ENCODE results near the gene HEG1. TPM values are rescaled to one million over a fixed set of nuclear protein-coding genes. Genes with fewer than 3 reads are reported as not detected.

The HEG1 gene
- total RNA-seq, 8 experiments from 2014 or later, result 3.5 to 173 (median 24.0) TPM

DNA sequence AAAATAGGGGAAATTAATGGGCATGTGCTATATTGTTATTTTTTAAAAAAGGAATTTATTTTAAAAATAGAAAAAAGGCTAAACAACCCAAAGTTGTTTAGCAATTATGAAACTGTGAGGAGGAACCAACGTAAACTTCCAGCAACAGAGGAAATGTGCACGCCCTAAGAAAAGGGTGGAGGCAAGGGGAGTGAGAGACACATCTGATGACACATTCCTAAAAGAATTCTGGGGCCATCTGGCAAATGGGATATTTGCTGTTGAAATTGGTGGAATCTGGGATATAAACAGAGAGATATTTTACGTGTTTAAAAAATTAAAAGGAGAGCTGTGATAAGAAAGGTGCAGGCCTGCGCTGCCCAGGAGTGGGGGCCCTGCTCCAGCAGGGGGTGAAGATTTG, 70.4 kb downstream of the HEG1 start:
- Histone ChIP-seq H3K4me3 (no peak overlapping the region), H3K4me1 (replicated peaks in 1 of 2) (no peaks in the 10 kb centered on the region), H3K27ac (no peak overlapping the region)
- in situ Hi-C loops (cut with MboI; ENCODE audit: low pct_unique_long_range_greater_than_20kb in 2 of 9, low sequenced_read_pairs in 9 of 9, unreplicated experiment in 9 of 9), result loop anchor here in 1 of 9 experiments (25.0 kb wide), 1 partner anchor 452 kb away; no protein-coding TSS in a partner anchor
- 0 to 100% (median 95%) methylated on average over 1 to 4 of the region's 4 CpGs for WGBS, 10 experiments
- ATAC-seq (replicated peaks in 6 of 8), result peak in 3 of 8 experiments; percentile 6 to 45 (median 45)

DNA sequence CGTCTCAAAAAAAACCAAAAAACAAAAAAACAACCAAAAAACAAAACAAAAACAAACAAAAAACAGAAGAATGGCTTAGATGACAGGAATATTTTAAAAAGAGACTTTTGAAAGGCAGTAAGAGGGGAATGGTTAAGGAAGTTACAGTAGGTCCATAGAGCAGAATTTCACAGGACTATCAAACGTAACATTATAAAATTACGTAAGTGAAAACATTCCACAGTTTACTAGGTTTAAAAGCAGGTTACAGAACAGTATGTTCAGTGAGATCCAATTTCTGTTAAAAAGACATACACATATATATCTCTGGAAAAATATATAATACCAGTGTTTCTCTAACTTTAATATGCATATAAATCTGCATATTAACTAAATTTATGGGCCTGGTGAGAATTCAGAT, 71.0 kb downstream of the HEG1 start:
- no peak overlapping the region for H3K4me3 ChIP-seq
- ATAC-seq (replicated peaks in 6 of 8), result no peak
- 92 to 100% (median 97%) methylated on average over 2 to 3 of the region's 3 CpGs; no CpG with 5 or more reads in 2 of the 10 experiments for WGBS, 10 experiments

GRCh38 chr3:124982855-124983254, 72.9 kb downstream of the HEG1 start:
- Histone ChIP-seq H3K4me1 (replicated peaks in 1 of 2) (no peaks in the 10 kb centered on the region), H3K4me3 (no peak overlapping the region), H3K27ac (no peak overlapping the region)
- no peak for ATAC-seq (replicated peaks in 6 of 8)
- in situ Hi-C loops (cut with MboI; ENCODE audit: low pct_unique_long_range_greater_than_20kb in 2 of 9, low sequenced_read_pairs in 9 of 9, unreplicated experiment in 9 of 9), result loop anchor here in 1 of 9 experiments (25.0 kb wide), 1 partner anchor 454 kb away; no protein-coding TSS in a partner anchor
- 88 to 100% (median 100%) methylated on average over 1 to 2 of the region's 2 CpGs; no CpG with 5 or more reads in 2 of the 10 experiments for WGBS, 10 experiments

More for the DNA sequence above, 71.0 kb downstream of the HEG1 start:
- no peaks in the 10 kb centered on the region for H3K4me1 ChIP-seq (replicated peaks in 1 of 2)
- in situ Hi-C loops (cut with MboI; ENCODE audit: low pct_unique_long_range_greater_than_20kb in 2 of 9, low sequenced_read_pairs in 9 of 9, unreplicated experiment in 9 of 9), result loop anchor here in 1 of 9 experiments (25.0 kb wide), 1 partner anchor 453 kb away; no protein-coding TSS in a partner anchor
- no peak overlapping the region for H3K27ac ChIP-seq

DNA sequence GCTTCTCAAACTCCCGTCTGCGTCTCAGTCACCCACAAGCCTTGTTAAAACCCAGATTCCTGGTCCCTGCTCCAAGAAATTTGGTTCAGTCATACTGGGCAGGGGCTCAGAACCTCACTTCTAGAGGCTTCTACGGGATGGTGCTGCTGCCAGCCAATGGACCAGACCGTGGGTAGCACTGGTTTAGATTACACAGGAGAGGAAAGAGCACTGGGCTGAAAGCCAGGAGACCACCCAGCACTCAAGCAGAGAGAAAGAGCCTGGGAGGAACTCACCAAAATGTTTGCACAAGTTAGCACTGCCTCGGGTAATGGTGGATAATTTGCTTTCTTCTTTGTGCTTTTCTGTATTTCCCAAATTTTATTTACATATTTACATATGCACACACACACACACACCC, 74.3 kb downstream of the HEG1 start:
- Histone ChIP-seq H3K4me1 (replicated peaks in 1 of 2) (no peaks in the 10 kb centered on the region), H3K4me3 (no peak overlapping the region), H3K27ac (no peak overlapping the region)
- peak in 3 of 8 experiments; percentile 6 to 80 (median 14) for ATAC-seq (replicated peaks in 6 of 8)
- in situ Hi-C loops (cut with MboI; ENCODE audit: low pct_unique_long_range_greater_than_20kb in 2 of 9, low sequenced_read_pairs in 9 of 9, unreplicated experiment in 9 of 9), result loop anchor here in 1 of 9 experiments (25.0 kb wide), 1 partner anchor 456 kb away; no protein-coding TSS in a partner anchor
- WGBS, 10 experiments, result 0 to 91% (median 54%) methylated on average over 1 to 5 of the region's 5 CpGs; no CpG with 5 or more reads in 2 of the 10 experiments

- 86 to 100% (median 96%) methylated on average over 2 to 7 of the region's 7 CpGs; no CpG with 5 or more reads in 1 of the 10 experiments for WGBS, 10 experiments
- no peak overlapping the region for H3K4me3 ChIP-seq
Measured at GRCh38 chr3:124978627-124979026, 77.2 kb downstream of the HEG1 start.

GRCh38 chr3:124976383-124976782, 79.4 kb downstream of the HEG1 start:
- Histone ChIP-seq H3K4me3 (no peak overlapping the region), H3K4me1 (replicated peaks in 1 of 2) (no peaks in the 10 kb centered on the region), H3K27ac (no peak overlapping the region)
- 0 to 100% (median 75%) methylated on average over 1 to 6 of the region's 6 CpGs; no CpG with 5 or more reads in 3 of the 10 experiments for WGBS, 10 experiments
- in situ Hi-C loops (cut with MboI; ENCODE audit: low pct_unique_long_range_greater_than_20kb in 2 of 9, low sequenced_read_pairs in 9 of 9, unreplicated experiment in 9 of 9), result loop anchor here in 1 of 9 experiments (25.0 kb wide), 1 partner anchor 461 kb away; no protein-coding TSS in a partner anchor
- ATAC-seq (replicated peaks in 6 of 8), result peak in 3 of 8 experiments; percentile 69 to 85 (median 77)

More at GRCh38 chr3:124978627-124979026, 77.2 kb downstream of the HEG1 start:
- no peak overlapping the region for H3K27ac ChIP-seq
- H3K4me1 ChIP-seq (replicated peaks in 1 of 2), result no peaks in the 10 kb centered on the region
- in situ Hi-C loops (cut with MboI; ENCODE audit: low pct_unique_long_range_greater_than_20kb in 2 of 9, low sequenced_read_pairs in 9 of 9, unreplicated experiment in 9 of 9), result loop anchor here in 1 of 9 experiments (25.0 kb wide), 1 partner anchor 459 kb away; no protein-coding TSS in a partner anchor
- ATAC-seq (replicated peaks in 6 of 8), result no peak

GRCh38 chr3:124974691-124975090, 81.1 kb downstream of the HEG1 start:
- 90 to 100% (median 100%) methylated on average over 1 to 2 of the region's 2 CpGs; no CpG with 5 or more reads in 4 of the 10 experiments for WGBS, 10 experiments
- H3K4me1 ChIP-seq (replicated peaks in 1 of 2), result no peaks in the 10 kb centered on the region
- no peak overlapping the region for H3K27ac ChIP-seq
- no peak overlapping the region for H3K4me3 ChIP-seq
- in situ Hi-C loops (cut with MboI; ENCODE audit: low pct_unique_long_range_greater_than_20kb in 2 of 9, low sequenced_read_pairs in 9 of 9, unreplicated experiment in 9 of 9), result loop anchor here in 1 of 9 experiments (25.0 kb wide), 1 partner anchor 463 kb away; no protein-coding TSS in a partner anchor
- no peak for ATAC-seq (replicated peaks in 6 of 8)

DNA sequence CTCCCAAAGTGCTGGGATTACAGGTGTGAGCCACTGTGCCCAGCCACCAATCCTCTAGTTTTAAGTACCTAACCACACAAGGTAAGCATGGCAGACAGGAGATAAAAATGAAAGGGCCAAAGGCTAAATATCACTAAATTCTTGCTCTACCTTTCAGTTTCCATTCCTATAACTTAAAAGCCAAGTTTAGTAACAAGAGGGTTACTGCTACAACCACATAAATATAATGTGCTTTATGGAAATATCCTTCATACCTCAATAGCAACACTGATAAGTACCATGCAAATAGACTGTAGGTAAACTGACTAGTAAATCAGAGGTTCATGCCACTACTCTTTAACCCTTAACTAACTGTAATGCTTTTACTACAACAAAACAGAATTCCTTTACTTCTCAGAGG, 82.5 kb downstream of the HEG1 start:
- ATAC-seq (replicated peaks in 6 of 8), result no peak
- H3K4me3 ChIP-seq, result no peak overlapping the region
- no peaks in the 10 kb centered on the region for H3K4me1 ChIP-seq (replicated peaks in 1 of 2)
- H3K27ac ChIP-seq, result no peak overlapping the region
- in situ Hi-C loops (cut with MboI; ENCODE audit: low pct_unique_long_range_greater_than_20kb in 2 of 9, low sequenced_read_pairs in 9 of 9, unreplicated experiment in 9 of 9), result no loop called here

DNA sequence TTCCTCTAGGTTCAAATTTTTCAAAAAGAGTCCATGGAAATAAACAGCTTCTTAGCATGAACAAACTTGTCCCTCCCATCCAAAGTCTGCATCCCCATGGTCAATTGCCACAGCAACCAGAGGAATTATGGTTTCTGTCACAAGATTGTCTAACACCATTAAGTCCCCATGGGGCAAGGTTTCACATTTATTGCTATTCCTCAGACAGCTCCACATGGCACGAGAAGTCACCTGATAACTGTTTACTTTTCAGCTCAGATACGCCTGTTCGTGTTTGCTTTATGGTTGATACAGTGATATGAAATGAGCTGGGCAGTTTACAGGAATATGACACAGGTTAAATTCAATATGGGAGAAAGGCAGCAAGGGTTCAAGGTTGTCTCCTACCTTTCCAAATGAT, 83.3 kb downstream of the HEG1 start:
- H3K27ac ChIP-seq, result no peak overlapping the region
- in situ Hi-C loops (cut with MboI; ENCODE audit: low pct_unique_long_range_greater_than_20kb in 2 of 9, low sequenced_read_pairs in 9 of 9, unreplicated experiment in 9 of 9), result no loop called here
- WGBS, 10 experiments, result 58 to 100% (median 94%) methylated on average over 1 to 3 of the region's 3 CpGs; no CpG with 5 or more reads in 4 of the 10 experiments
- peak in 5 of 8 experiments; percentile 24 to 80 (median 72) for ATAC-seq (replicated peaks in 6 of 8)
- no peak overlapping the region for H3K4me3 ChIP-seq
- H3K4me1 ChIP-seq (replicated peaks in 1 of 2), result no peaks in the 10 kb centered on the region

GRCh38 chr3:124969963-124970722, 85.7 kb downstream of the HEG1 start:
- no peak overlapping the region for H3K27ac ChIP-seq
- WGBS, 10 experiments, result 74 to 98% (median 89%) methylated on average over 3 to 15 of the region's 18 CpGs; no CpG with 5 or more reads in 2 of the 10 experiments

GRCh38 chr3:124969190-124969589, 86.6 kb downstream of the HEG1 start:
- Histone ChIP-seq H3K27ac (no peak overlapping the region), H3K4me3 (no peak overlapping the region), H3K4me1 (replicated peaks in 1 of 2) (no peaks in the 10 kb centered on the region)
- 83 to 100% (median 93%) methylated on average over 1 to 5 of the region's 8 CpGs; no CpG with 5 or more reads in 3 of the 10 experiments for WGBS, 10 experiments
- ATAC-seq (replicated peaks in 6 of 8), result no peak
- in situ Hi-C loops (cut with MboI; ENCODE audit: low pct_unique_long_range_greater_than_20kb in 2 of 9, low sequenced_read_pairs in 9 of 9, unreplicated experiment in 9 of 9), result no loop called here

More at GRCh38 chr3:124969963-124970722, 85.7 kb downstream of the HEG1 start:
- H3K4me3 ChIP-seq, result no peak overlapping the region
- ATAC-seq (replicated peaks in 6 of 8), result no peak
- no peaks in the 10 kb centered on the region for H3K4me1 ChIP-seq (replicated peaks in 1 of 2)
- in situ Hi-C loops (cut with MboI; ENCODE audit: low pct_unique_long_range_greater_than_20kb in 2 of 9, low sequenced_read_pairs in 9 of 9, unreplicated experiment in 9 of 9), result no loop called here

- no peak for ATAC-seq (replicated peaks in 6 of 8)
- no peak overlapping the region for H3K27ac ChIP-seq
- 14 to 100% (median 60%) methylated on average over 1 to 5 of the region's 10 CpGs; no CpG with 5 or more reads in 3 of the 10 experiments for WGBS, 10 experiments
- H3K4me1 ChIP-seq (replicated peaks in 1 of 2), result no peaks in the 10 kb centered on the region
- in situ Hi-C loops (cut with MboI; ENCODE audit: low pct_unique_long_range_greater_than_20kb in 2 of 9, low sequenced_read_pairs in 9 of 9, unreplicated experiment in 9 of 9), result no loop called here
- no peak overlapping the region for H3K4me3 ChIP-seq
Measured at GRCh38 chr3:124967964-124968363, 87.8 kb downstream of the HEG1 start.
